Mammary epithelial cell (primary cell): ENCODE measurements around the gene BEND6.

Experiments
- EZH2 ChIP-seq: IDR thresholded peaks from 2 replicates; pipeline ENCODE4 v1.6.1; 2012; ENCODE audit warnings: low read length, inconsistent platforms, borderline replicate concordance
- TF ChIP-seq, protein P1 (sequence below), 2 donors: IDR thresholded peaks in 1 of 2; conservative IDR thresholded peaks in 1 of 2; 2 replicates each; pipeline ENCODE4 v1.5.1; 2011 to 2012; ENCODE audit warnings: inconsistent platforms in 2 of 2, low read length in 2 of 2, mild to moderate bottlenecking in 2 of 2, control low read depth in 1 of 2, low read depth in 1 of 2; ENCODE audit not compliant: insufficient read depth in 1 of 2; ENCODE audit errors: extremely low read depth in 1 of 2

DNA sequence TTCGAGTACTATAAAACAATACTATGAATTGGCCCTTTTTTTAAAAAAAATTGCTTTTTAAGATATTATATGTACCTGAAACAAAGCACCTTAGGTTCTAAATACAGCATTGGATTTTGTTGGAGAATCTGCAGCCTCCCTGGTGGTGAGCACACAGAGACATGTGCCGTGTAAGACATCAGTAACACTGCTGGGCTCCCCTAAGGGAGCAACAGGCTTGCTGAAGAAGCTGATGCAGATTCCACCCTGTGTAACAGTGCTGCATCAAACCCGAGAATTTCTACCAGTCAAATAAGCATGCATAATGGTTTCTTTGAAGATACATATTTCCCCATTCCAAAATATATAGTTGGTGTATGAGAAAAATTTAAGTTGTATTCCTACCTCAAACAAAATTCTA lies 108.9 kb downstream of the BEND6 start:
- TF ChIP-seq, protein P1, sequence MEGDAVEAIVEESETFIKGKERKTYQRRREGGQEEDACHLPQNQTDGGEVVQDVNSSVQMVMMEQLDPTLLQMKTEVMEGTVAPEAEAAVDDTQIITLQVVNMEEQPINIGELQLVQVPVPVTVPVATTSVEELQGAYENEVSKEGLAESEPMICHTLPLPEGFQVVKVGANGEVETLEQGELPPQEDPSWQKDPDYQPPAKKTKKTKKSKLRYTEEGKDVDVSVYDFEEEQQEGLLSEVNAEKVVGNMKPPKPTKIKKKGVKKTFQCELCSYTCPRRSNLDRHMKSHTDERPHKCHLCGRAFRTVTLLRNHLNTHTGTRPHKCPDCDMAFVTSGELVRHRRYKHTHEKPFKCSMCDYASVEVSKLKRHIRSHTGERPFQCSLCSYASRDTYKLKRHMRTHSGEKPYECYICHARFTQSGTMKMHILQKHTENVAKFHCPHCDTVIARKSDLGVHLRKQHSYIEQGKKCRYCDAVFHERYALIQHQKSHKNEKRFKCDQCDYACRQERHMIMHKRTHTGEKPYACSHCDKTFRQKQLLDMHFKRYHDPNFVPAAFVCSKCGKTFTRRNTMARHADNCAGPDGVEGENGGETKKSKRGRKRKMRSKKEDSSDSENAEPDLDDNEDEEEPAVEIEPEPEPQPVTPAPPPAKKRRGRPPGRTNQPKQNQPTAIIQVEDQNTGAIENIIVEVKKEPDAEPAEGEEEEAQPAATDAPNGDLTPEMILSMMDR (conservative IDR thresholded peaks at IDR 0.05 in 1 of 2, IDR thresholded peaks at IDR 0.05 in 1 of 2; ENCODE audit: extremely low read depth in 1 of 2, insufficient read depth in 1 of 2, low read depth in 1 of 2, low read length in 2 of 2) = no peak
- TF ChIP-seq EZH2 = no peak
